Testis (tissue), 3 donors: ENCODE results near the gene PRIMPOL. TPM values are rescaled to one million over a fixed set of nuclear protein-coding genes. Genes with fewer than 3 reads are reported as not detected.

Experiments used
- DNase-seq: peaks from one replicate; pipeline ENCODE4 v3.0.0-alpha.2; 2019
- H3K27ac ChIP-seq, 2 donors: fragments of 200-600 bp; sonication (generic); one replicate each; pipeline ENCODE4 v1.5.1; 2019
- H3K27me3 ChIP-seq: fragments of 200-600 bp; sonication (generic); one replicate; pipeline ENCODE4 v1.5.1; 2019
- H3K36me3 ChIP-seq: fragments of 200-600 bp; sonication (generic); one replicate; pipeline ENCODE4 v1.5.1; 2017; ENCODE audit warnings: low read depth; ENCODE audit errors: missing control alignments
- H3K4me1 ChIP-seq: fragments of 200-600 bp; sonication (generic); one replicate; pipeline ENCODE4 v1.5.1; 2019
- H3K4me3 ChIP-seq, 2 donors: fragments of 200-600 bp; sonication (generic); one replicate each; pipeline ENCODE4 v1.5.1; 2017 to 2019
- H3K9me3 ChIP-seq: fragments of 200-600 bp; sonication (generic); one replicate; pipeline ENCODE4 v1.5.1; 2017
- CTCF ChIP-seq, 3 experiments: fragments of 450-650 bp in 2 of 3; fragments of 200-600 bp in 1 of 3; sonication (generic) in 1 of 3; IDR thresholded peaks; one replicate each; pipeline ENCODE4 v1.5.1; 2016 to 2019; ENCODE audit warnings: antibody characterized with exemption in 3 of 3, mild to moderate bottlenecking in 2 of 3, moderate library complexity in 1 of 3
- POLR2A ChIP-seq: fragments of 450-650 bp; IDR thresholded peaks from one replicate; pipeline ENCODE4 v1.6.1; 2017; ENCODE audit warnings: antibody characterized with exemption, mild to moderate bottlenecking, moderate library complexity
- WGBS, 2 donors: methylation state at CpG; one replicate each; pipeline ENCODE4 v1.1.5; 2018; 5-methylcytosine and 5-hydroxymethylcytosine counted together
- intact Hi-C: fragments of 100-400 bp; cut with DNase I; formaldehyde crosslinking; loops from one replicate; pipeline ENCODE4 v1.15.1; 2023; ENCODE audit warnings: low total_unique reads
- polyA plus RNA-seq: library from polyadenylated mRNA; stranded (reverse); fragments of 350-450 nt; fragmentation: Illumina TruSeq; extraction: RNeasy Lipid Tissue Mini Kit (QIAGEN cat#74804); gene quantifications from one replicate; pipeline ENCODE4 v1.2.3, GENCODE V29; 2014; ENCODE audit warnings: low read depth, low replicate concordance; ENCODE audit not compliant: insufficient read depth
- total RNA-seq, 2 donors: library from RNA; depleted of rRNA; stranded (reverse); fragments of >200 nt; gene quantifications; one replicate each; pipeline ENCODE4 v1.2.3, GENCODE V29; 2016

The PRIMPOL gene
- total and polyA plus RNA-seq, 3 donors from 2014 or later: 16.3 to 18.8 (median 17.6) TPM

GRCh38 chr4:184694412-184694956 is 44.9 kb downstream of the PRIMPOL start:
- no peaks in the 10 kb centered on the region for H3K4me1 ChIP-seq
- no peaks in the 10 kb centered on the region for H3K36me3 ChIP-seq
- intact Hi-C loops: no loop called here
- no peak overlapping the region for H3K4me3 ChIP-seq
- no peak for DNase-seq
- no peaks in the 10 kb centered on the region for H3K9me3 ChIP-seq
- H3K27me3 ChIP-seq: no peaks in the 10 kb centered on the region
- no peak overlapping the region for H3K27ac ChIP-seq
- TF ChIP-seq CTCF (IDR thresholded peaks at IDR 0.05): no peak
- TF ChIP-seq POLR2A: no peak

GRCh38 chr4:184695178-184695896 is 45.8 kb downstream of the PRIMPOL start:
- Histone ChIP-seq H3K9me3 (no peaks in the 10 kb centered on the region), H3K27ac (no peak overlapping the region), H3K4me3 (no peak overlapping the region), H3K27me3 (no peaks in the 10 kb centered on the region), H3K36me3 (no peaks in the 10 kb centered on the region), H3K4me1 (no peaks in the 10 kb centered on the region)
- intact Hi-C loops: no loop called here
- DNase-seq: no peak
- TF ChIP-seq POLR2A (no peak), CTCF (IDR thresholded peaks at IDR 0.05) (no peak)
- WGBS, 2 donors: 83% methylated on average over 3 of the region's 3 CpGs

- H3K4me1 ChIP-seq: no peaks in the 10 kb centered on the region
- DNase-seq: no peak
- TF ChIP-seq CTCF (IDR thresholded peaks at IDR 0.05): no peak
- TF ChIP-seq POLR2A: no peak
- no peaks in the 10 kb centered on the region for H3K9me3 ChIP-seq
- no peak overlapping the region for H3K4me3 ChIP-seq
- 82 to 98% methylated on average over 3 of the region's 3 CpGs for WGBS, 2 donors
- no peaks in the 10 kb centered on the region for H3K36me3 ChIP-seq
- no peaks in the 10 kb centered on the region for H3K27me3 ChIP-seq
- no peak overlapping the region for H3K27ac ChIP-seq
- intact Hi-C loops: no loop called here
Measured at GRCh38 chr4:184697956-184698355, 48.4 kb downstream of the PRIMPOL start.

- H3K27ac ChIP-seq: no peak overlapping the region
- intact Hi-C loops: no loop called here
- H3K36me3 ChIP-seq: no peaks in the 10 kb centered on the region
- no peaks in the 10 kb centered on the region for H3K27me3 ChIP-seq
- no peak for TF ChIP-seq CTCF (IDR thresholded peaks at IDR 0.05)
- TF ChIP-seq POLR2A: no peak
- no peaks in the 10 kb centered on the region for H3K4me1 ChIP-seq
- DNase-seq: no peak
- 96% methylated on average over 4 of the region's 4 CpGs for WGBS, 2 donors
- no peak overlapping the region for H3K4me3 ChIP-seq
- no peaks in the 10 kb centered on the region for H3K9me3 ChIP-seq
Measured at GRCh38 chr4:184699941-184700340, 50.4 kb downstream of the PRIMPOL start.

GRCh38 chr4:184702114-184702513 is 52.6 kb downstream of the PRIMPOL start:
- Histone ChIP-seq H3K27ac (no peak overlapping the region), H3K4me1 (no peaks in the 10 kb centered on the region), H3K9me3 (no peaks in the 10 kb centered on the region), H3K36me3 (no peaks in the 10 kb centered on the region), H3K4me3 (no peak overlapping the region), H3K27me3 (no peaks in the 10 kb centered on the region)
- 95 to 96% methylated on average over 2 of the region's 2 CpGs for WGBS, 2 donors
- intact Hi-C loops: no loop called here
- DNase-seq: no peak
- TF ChIP-seq POLR2A (no peak), CTCF (IDR thresholded peaks at IDR 0.05) (no peak)
